HepG2 (cell line): ENCODE results near the gene TAOK3. TPM values are rescaled to one million over a fixed set of nuclear protein-coding genes. Genes with fewer than 3 reads are reported as not detected.

Experiments
- ATAC-seq: fragments of 200-7000 bp; cut with Tn5 transposase; 3 replicates; pipeline ENCODE4 v1.9.1; 2020; ENCODE audit warnings: mild to moderate bottlenecking, moderate library complexity
- BruUV-seq: library from RNA; stranded (reverse); fragments of 400-500 nt; replicated peaks from 2 replicates; lab custom pipeline; 2021; lab: Mats Ljungman, UMichigan
- CTCF ChIA-PET: fragments of 300-600 bp; formaldehyde crosslinking; extraction: SDS; loops from one replicate; lab custom pipeline; 2021; ENCODE audit warnings: low total read pairs, inconsistent platforms, low intra/inter-chr PET ratio; lab: Yijun Ruan, JAX
- POLR2A ChIA-PET: fragments of 350-600 bp; sonication (Branson Sonifier 250); formaldehyde crosslinking; loops from one replicate; lab custom pipeline; 2020; ENCODE audit warnings: antibody characterized with exemption, inconsistent platforms; lab: Yijun Ruan, JAX
- DNase-seq: peaks from one replicate; pipeline ENCODE4 v3.0.0-alpha.2; 2015; ENCODE audit warnings: low spot score
- FAIRE-seq: peaks from 3 replicates; lab custom pipeline; 2011; peaks lifted over from hg19 to GRCh38; lab: Jason Lieb, UNC
- H2AFZ ChIP-seq: one replicate; pipeline ENCODE4 v1.6.1; 2011; ENCODE audit warnings: low read length, inconsistent platforms
- H3K27ac ChIP-seq: fragments of 300-600 bp; 3 replicates; pipeline ENCODE4 v1.8.0; 2011; ENCODE audit warnings: mixed run types, mild to moderate bottlenecking, mixed read lengths, low read length, inconsistent platforms; ENCODE audit not compliant: insufficient read depth; ENCODE audit errors: extremely low read length
- H3K27me3 ChIP-seq, 2 experiments: fragments of 200-600 bp in 1 of 2; 2 replicates in 1 of 2; 3 replicates in 1 of 2; pipeline versions ENCODE4 v1.6.0 to v1.8.0; 2011; ENCODE audit warnings: low read length in 2 of 2, mild to moderate bottlenecking in 2 of 2, moderate library complexity in 2 of 2, inconsistent platforms in 1 of 2; ENCODE audit not compliant: insufficient read depth in 2 of 2, control insufficient read depth in 1 of 2
- H3K36me3 ChIP-seq, 2 experiments: fragments of 200-600 bp in 1 of 2; replicated peaks in 1 of 2; 2 replicates in 1 of 2; 3 replicates in 1 of 2; pipeline versions ENCODE4 v1.5.1 to v1.8.0; 2011; ENCODE audit warnings: low read length in 2 of 2, inconsistent platforms in 1 of 2; ENCODE audit not compliant: insufficient read depth in 2 of 2, control insufficient read depth in 1 of 2
- H3K4me1 ChIP-seq: 2 replicates; pipeline ENCODE4 v1.5.1; 2012; ENCODE audit warnings: low read length, inconsistent platforms; ENCODE audit not compliant: insufficient read depth
- H3K4me2 ChIP-seq: 2 replicates; pipeline ENCODE4 v1.6.0; 2011; ENCODE audit warnings: low read depth, low read length, inconsistent platforms
- H3K4me3 ChIP-seq, 3 experiments: fragments of 200-600 bp in 1 of 3; sonication (generic), shearing (Covaris generic) in 1 of 3; replicated peaks in 1 of 3; 2 replicates each; pipeline ENCODE4 v1.5.1; 2011 to 2016; ENCODE audit warnings: low read length in 3 of 3, inconsistent platforms in 2 of 3, low read depth in 2 of 3, mild to moderate bottlenecking in 2 of 3, control low read depth in 1 of 3, mixed read lengths in 1 of 3; ENCODE audit not compliant: insufficient read depth in 1 of 3
- H3K79me2 ChIP-seq: one replicate; pipeline ENCODE4 v1.6.1; 2011; ENCODE audit warnings: low read length, inconsistent platforms; ENCODE audit not compliant: insufficient read depth
- H3K9ac ChIP-seq: 2 replicates; pipeline ENCODE4 v1.6.0; 2011; ENCODE audit warnings: mild to moderate bottlenecking, low read depth, low read length, inconsistent platforms; ENCODE audit not compliant: insufficient read depth
- H3K9me3 ChIP-seq: 2 replicates; pipeline ENCODE4 v1.5.1; 2012; ENCODE audit warnings: mild to moderate bottlenecking, low read length
- H4K20me1 ChIP-seq: 2 replicates; pipeline ENCODE4 v1.6.0; 2011; ENCODE audit warnings: inconsistent platforms, mild to moderate bottlenecking, low read length, moderate library complexity; ENCODE audit not compliant: insufficient read depth
- BCL6 ChIP-seq: IDR thresholded peaks from 2 replicates; pipeline ENCODE4 v1.6.1; 2016; ENCODE audit warnings: missing genetic modification reagents, missing compliant biosample characterization
- DMAP1 ChIP-seq: IDR thresholded peaks from 2 replicates; pipeline ENCODE4 v1.6.1; 2016
- DMTF1 ChIP-seq: sonication (generic); formaldehyde crosslinking; IDR thresholded peaks from 2 replicates; pipeline ENCODE4 v1.4.0; 2020; ENCODE audit warnings: mild to moderate bottlenecking, missing genetic modification reagents
- HNRNPH1 ChIP-seq: fragments of 200-400 bp; formaldehyde crosslinking; optimal IDR thresholded peaks from 2 replicates; pipeline ENCODE3; 2017; ENCODE audit warnings: mild to moderate bottlenecking, low read depth, low read length
- ISX ChIP-seq: sonication (generic); formaldehyde crosslinking; conservative IDR thresholded peaks from 2 replicates; pipeline ENCODE4 v1.5.0; 2020; ENCODE audit warnings: missing genetic modification reagents
- MBD4 ChIP-seq: IDR thresholded peaks from 2 replicates; pipeline ENCODE4 v1.6.1; 2012; ENCODE audit warnings: low read length, inconsistent platforms, borderline replicate concordance
- NR0B2 ChIP-seq: sonication (generic); formaldehyde crosslinking; IDR thresholded peaks from 2 replicates; pipeline ENCODE4 v1.4.0; 2020; ENCODE audit warnings: mild to moderate bottlenecking, missing genetic modification reagents
- REST ChIP-seq, 2 experiments: IDR thresholded peaks; 2 replicates each; pipeline ENCODE4 v1.6.1; 2011 to 2012; ENCODE audit warnings: low read length in 2 of 2, borderline replicate concordance in 1 of 2, low read depth in 1 of 2, mild to moderate bottlenecking in 1 of 2, moderate library complexity in 1 of 2
- RFX1 ChIP-seq: fragments of 450-650 bp; IDR thresholded peaks from 2 replicates; pipeline ENCODE4 v1.6.1; 2017
- ZNF263 ChIP-seq: sonication (generic); formaldehyde crosslinking; IDR thresholded peaks from 2 replicates; pipeline ENCODE4 v1.4.0; 2020; ENCODE audit warnings: missing genetic modification reagents
- ZNF619 ChIP-seq: sonication (generic); formaldehyde crosslinking; IDR thresholded peaks from 2 replicates; pipeline ENCODE4 v1.4.0; 2020; ENCODE audit warnings: mild to moderate bottlenecking, missing genetic modification reagents
- ZNF770 ChIP-seq: sonication (generic); formaldehyde crosslinking; IDR thresholded peaks from 2 replicates; pipeline ENCODE4 v1.5.0; 2020; ENCODE audit warnings: mild to moderate bottlenecking, missing genetic modification reagents
- WGBS: methylation state at CpG from one replicate; pipeline ENCODE4 v1.1.6; 2017; ENCODE audit warnings: low lambda C conversion rate; 5-methylcytosine and 5-hydroxymethylcytosine counted together
- in situ Hi-C: cut with HindIII; loops from 2 replicates; pipeline ENCODE4 v1.10.0; 2017; ENCODE audit warnings: low pct_unique_long_range_greater_than_20kb; ENCODE audit not compliant: extremely low pct_ligation_motif_present
- intact Hi-C: fragments of 100-400 bp; cut with micrococcal nuclease; formaldehyde crosslinking; loops from one replicate; pipeline ENCODE4 v1.10.0; 2022; ENCODE audit not compliant: unreplicated experiment
- polyA plus RNA-seq, 8 experiments: library from polyadenylated mRNA; depleted of rRNA in 3 of 8; stranded (reverse) in 7 of 8; unstranded in 1 of 8; fragments of >200 nt; fragmentation: Illumina TruSeq in 4 of 8; extraction: Trizol in 4 of 8; gene quantifications; 2 replicates each; pipeline versions ENCODE4 v1.2.1 to v1.2.3, GENCODE V29; 2011 to 2016; ENCODE audit warnings: low read depth in 4 of 8, missing spikeins in 1 of 8, mixed read lengths in 1 of 8; ENCODE audit not compliant: insufficient read depth in 1 of 8
- total RNA-seq, 5 experiments: library from RNA; depleted of rRNA; stranded (reverse); fragments of >200 nt; fragmentation: Illumina TruSeq; extraction: Trizol; gene quantifications; 2 replicates each; pipeline ENCODE4 v1.2.3, GENCODE V29; 2016; ENCODE audit warnings: low read depth in 1 of 5

The TAOK3 gene
- total and polyA plus RNA-seq, 2 of the 13 experiments (the other 11 are each of a cell fraction or from before 2014, with no cell fraction given) = 10.4 to 12.3 TPM

- TF ChIP-seq ZNF770 (CRISPR knock-in tag) = no peak
Measured at GRCh38 chr12:118164798-118165486, 207.8 kb downstream of the TAOK3 start (continued).

- Histone ChIP-seq H3K79me2 (no peaks in the 10 kb centered on the region), H2AFZ (no peak overlapping the region), H3K9ac (no peak overlapping the region), H3K27ac (no peak overlapping the region), H4K20me1 (no peaks in the 10 kb centered on the region), H3K4me3 (no peak overlapping the region), H3K36me3 (peaks cover 6 to 23% of the 10 kb centered on the region in 2 experiments; a peak in 3 of 5 replicates), H3K4me2 (no peak overlapping the region), H3K27me3 (no peaks in the 10 kb centered on the region), H3K9me3 (no peaks in the 10 kb centered on the region), H3K4me1 (no peaks in the 10 kb centered on the region)
- ATAC-seq (no peak), FAIRE-seq (no peak), DNase-seq (no peak)
- in situ Hi-C loops = no loop called here
- CTCF ChIA-PET = no interaction called here
- 95% methylated on average over 3 of the region's 3 CpGs for WGBS
- intact Hi-C loops = no loop called here
- POLR2A ChIA-PET = no interaction called here
- BruUV-seq = no TSS peak
- TF ChIP-seq NR0B2 (CRISPR knock-in tag) (no peak), DMTF1 (no peak), BCL6 (no peak), HNRNPH1 (no peak), ZNF619 (CRISPR knock-in tag) (no peak), ZNF263 (no peak), DMAP1 (CRISPR knock-in tag) (no peak), MBD4 (no peak), RFX1 (no peak), ISX (CRISPR knock-in tag) (no peak), REST (IDR thresholded peaks at IDR 0.05; ENCODE audit: borderline replicate concordance in 1 of 2, low read depth in 1 of 2, low read length in 2 of 2) (no peak)
Measured at GRCh38 chr12:118160536-118160935, 212.2 kb downstream of the TAOK3 start.
